Chondrocyte (in vitro differentiated cells): ENCODE data around the gene PCNX1. TPM values are rescaled to one million over a fixed set of nuclear protein-coding genes. Genes with fewer than 3 reads are reported as not detected.
"Not testable (repeated sequence)": the region's sequence is repeated elsewhere in the genome, so short reads cannot be mapped to it uniquely, and the experiment has no call there.

ENCODE experiments used
- DNase-seq: peaks from one replicate; pipeline ENCODE4 v3.0.0; 2021; ENCODE audit warnings: mixed read lengths, low spot score
- H3K27ac Mint-ChIP-seq: one replicate; pipeline ENCODE4 v1.8.0; 2021; ENCODE audit warnings: mild to moderate bottlenecking, moderate library complexity, mixed read lengths; ENCODE audit not compliant: unreplicated experiment
- H3K27me3 Mint-ChIP-seq: 2 replicates; pipeline ENCODE4 v1.8.0; 2021; ENCODE audit warnings: low read depth, mixed read lengths
- H3K36me3 Mint-ChIP-seq: 2 replicates; pipeline ENCODE4 v1.8.0; 2021; ENCODE audit warnings: low read depth, mixed read lengths
- H3K4me1 Mint-ChIP-seq: 2 replicates; pipeline ENCODE4 v1.8.0; 2021; ENCODE audit warnings: low read depth, mild to moderate bottlenecking, mixed read lengths
- H3K4me3 Mint-ChIP-seq: one replicate; pipeline ENCODE4 v1.8.0; 2021; ENCODE audit warnings: mild to moderate bottlenecking, moderate library complexity, mixed read lengths; ENCODE audit not compliant: unreplicated experiment
- H3K9me3 Mint-ChIP-seq: 2 replicates; pipeline ENCODE4 v1.8.0; 2021; ENCODE audit warnings: low read depth, mixed read lengths
- CTCF ChIP-seq: fragments of 200-600 bp; sonication (generic); IDR thresholded peaks from 2 replicates; pipeline ENCODE4 v1.5.0; 2021; ENCODE audit warnings: antibody characterized with exemption, mild to moderate bottlenecking, moderate library complexity
- total RNA-seq: library from RNA; stranded (reverse); gene quantifications from 3 replicates; pipeline ENCODE4 v1.2.1, GENCODE V29; 2021

PCNX1 gene
- total RNA-seq, 1 donor from 2014 or later: 54.3 TPM

GRCh38 chr14:71119832-71120231 is 212.6 kb downstream of the PCNX1 start:
- no peak for DNase-seq
- Mint-ChIP-seq H3K36me3 (peaks cover 4% of the 10 kb centered on the region), H3K4me3 (no peak overlapping the region), H3K4me1 (peaks cover 37% of the 10 kb centered on the region), H3K9me3 (peaks cover 7% of the 10 kb centered on the region), H3K27ac (peak overlapping the region; percentile 36), H3K27me3 (no peaks in the 10 kb centered on the region)
- no peak for TF ChIP-seq CTCF

GRCh38 chr14:71121001-71121400 is 213.7 kb downstream of the PCNX1 start:
- Mint-ChIP-seq H3K27ac (no peak overlapping the region), H3K4me3 (no peak overlapping the region), H3K27me3 (no peaks in the 10 kb centered on the region), H3K36me3 (peaks cover 4% of the 10 kb centered on the region), H3K9me3 (peaks cover 7% of the 10 kb centered on the region), H3K4me1 (peaks cover 37% of the 10 kb centered on the region)
- TF ChIP-seq CTCF: no peak
- DNase-seq: no peak

GRCh38 chr14:71121711-71122110 is 214.5 kb downstream of the PCNX1 start:
- H3K9me3 Mint-ChIP-seq: peaks cover 7% of the 10 kb centered on the region
- no peak for TF ChIP-seq CTCF
- H3K27me3 Mint-ChIP-seq: no peaks in the 10 kb centered on the region
- no peak overlapping the region for H3K4me3 Mint-ChIP-seq
- no peak overlapping the region for H3K27ac Mint-ChIP-seq
- peaks cover 4% of the 10 kb centered on the region for H3K36me3 Mint-ChIP-seq
- DNase-seq: no peak
- H3K4me1 Mint-ChIP-seq: peaks cover 33% of the 10 kb centered on the region

- Mint-ChIP-seq H3K36me3 (peaks cover 4% of the 10 kb centered on the region), H3K27ac (no peak overlapping the region), H3K27me3 (no peaks in the 10 kb centered on the region), H3K9me3 (peaks cover 7% of the 10 kb centered on the region), H3K4me1 (peaks cover 20% of the 10 kb centered on the region), H3K4me3 (no peak overlapping the region)
- no peak for DNase-seq
- no peak for TF ChIP-seq CTCF
Measured at GRCh38 chr14:71122866-71123565, 215.8 kb downstream of the PCNX1 start.

- H3K4me3 Mint-ChIP-seq: no peak overlapping the region
- no peaks in the 10 kb centered on the region for H3K36me3 Mint-ChIP-seq
Measured at GRCh38 chr14:71123579-71124135, 216.4 kb downstream of the PCNX1 start.

GRCh38 chr14:71129716-71130490 is 222.6 kb downstream of the PCNX1 start:
- H3K4me3 Mint-ChIP-seq, H3K27ac Mint-ChIP-seq, H3K9me3 Mint-ChIP-seq, H3K36me3 Mint-ChIP-seq, DNase-seq, H3K4me1 Mint-ChIP-seq, H3K27me3 Mint-ChIP-seq: not testable (repeated sequence)

More at GRCh38 chr14:71123579-71124135, 216.4 kb downstream of the PCNX1 start:
- Mint-ChIP-seq H3K27me3 (no peaks in the 10 kb centered on the region), H3K9me3 (peaks cover 4% of the 10 kb centered on the region), H3K27ac (no peak overlapping the region), H3K4me1 (peaks cover 13% of the 10 kb centered on the region)
- no peak for DNase-seq
- TF ChIP-seq CTCF: no peak
